HepG2 (cell line): ENCODE data around the gene HOMEZ. TPM values are rescaled to one million over a fixed set of nuclear protein-coding genes. Genes with fewer than 3 reads are reported as not detected.

Experiments used
- CENPX ChIP-seq: sonication (generic); formaldehyde crosslinking; IDR thresholded peaks from 2 replicates; pipeline ENCODE4 v1.9.0; 2021; ENCODE audit warnings: mild to moderate bottlenecking, missing genetic modification reagents, moderate library complexity
- DBP ChIP-seq: sonication (generic); formaldehyde crosslinking; IDR thresholded peaks from 2 replicates; pipeline ENCODE4 v1.4.0; 2020; ENCODE audit warnings: missing genetic modification reagents; ENCODE audit errors: not compliant biosample characterization
- ESRRA ChIP-seq: sonication (generic); formaldehyde crosslinking; IDR thresholded peaks from 2 replicates; pipeline ENCODE4 v1.5.1; 2020; ENCODE audit warnings: mild to moderate bottlenecking, low read depth, missing genetic modification reagents
- IKZF4 ChIP-seq: sonication (generic); formaldehyde crosslinking; IDR thresholded peaks from 2 replicates; pipeline ENCODE4 v1.5.1; 2020; ENCODE audit warnings: borderline replicate concordance, mild to moderate bottlenecking, low read depth, missing genetic modification reagents; ENCODE audit errors: not compliant biosample characterization
- MTA1 ChIP-seq: sonication (generic); formaldehyde crosslinking; IDR thresholded peaks from 2 replicates; pipeline ENCODE4 v1.4.0; 2020; ENCODE audit warnings: missing genetic modification reagents, mild to moderate bottlenecking, borderline replicate concordance
- MYC ChIP-seq: sonication (generic); formaldehyde crosslinking; IDR thresholded peaks from 2 replicates; pipeline ENCODE4 v1.9.0; 2021; ENCODE audit warnings: missing genetic modification reagents, borderline replicate concordance
- NFE2L1 ChIP-seq: sonication (generic); formaldehyde crosslinking; IDR thresholded peaks from 2 replicates; pipeline ENCODE4 v1.4.0; 2020; ENCODE audit warnings: missing genetic modification reagents, mild to moderate bottlenecking, borderline replicate concordance
- PLSCR1 ChIP-seq: sonication (generic); formaldehyde crosslinking; IDR thresholded peaks from 2 replicates; pipeline ENCODE4 v1.5.0; 2020; ENCODE audit warnings: missing genetic modification reagents, mild to moderate bottlenecking, borderline replicate concordance
- ZNF136 ChIP-seq: sonication (generic); formaldehyde crosslinking; IDR thresholded peaks from 2 replicates; pipeline ENCODE4 v1.8.1; 2022; ENCODE audit warnings: low read depth, mild to moderate bottlenecking, moderate library complexity, missing genetic modification reagents
- ZNF17 ChIP-seq: sonication (generic); formaldehyde crosslinking; IDR thresholded peaks from 2 replicates; pipeline ENCODE4 v1.5.0; 2020; ENCODE audit warnings: mild to moderate bottlenecking, missing genetic modification reagents
- ZNF451 ChIP-seq: sonication (generic); formaldehyde crosslinking; IDR thresholded peaks from 2 replicates; pipeline ENCODE4 v1.5.0; 2020; ENCODE audit warnings: mild to moderate bottlenecking, missing genetic modification reagents
- ZNF563 ChIP-seq: sonication (generic); formaldehyde crosslinking; IDR thresholded peaks from 2 replicates; pipeline ENCODE4 v1.8.0; 2022; ENCODE audit warnings: mild to moderate bottlenecking, moderate library complexity, missing genetic modification reagents
- ZNF850 ChIP-seq: sonication (generic); formaldehyde crosslinking; conservative IDR thresholded peaks from 2 replicates; pipeline ENCODE4 v1.9.0; 2021; ENCODE audit warnings: mild to moderate bottlenecking, missing genetic modification reagents
- ZSCAN12 ChIP-seq: sonication (generic); formaldehyde crosslinking; IDR thresholded peaks from 2 replicates; pipeline ENCODE4 v1.9.0; 2021; ENCODE audit warnings: mild to moderate bottlenecking, missing genetic modification reagents
- polyA plus RNA-seq, 8 experiments: library from polyadenylated mRNA; depleted of rRNA in 3 of 8; stranded (reverse) in 7 of 8; unstranded in 1 of 8; fragments of >200 nt; fragmentation: Illumina TruSeq in 4 of 8; extraction: Trizol in 4 of 8; gene quantifications; 2 replicates each; pipeline versions ENCODE4 v1.2.1 to v1.2.3, GENCODE V29; 2011 to 2016; ENCODE audit warnings: low read depth in 4 of 8, missing spikeins in 1 of 8, mixed read lengths in 1 of 8; ENCODE audit not compliant: insufficient read depth in 1 of 8
- total RNA-seq, 5 experiments: library from RNA; depleted of rRNA; stranded (reverse); fragments of >200 nt; fragmentation: Illumina TruSeq; extraction: Trizol; gene quantifications; 2 replicates each; pipeline ENCODE4 v1.2.3, GENCODE V29; 2016; ENCODE audit warnings: low read depth in 1 of 5
- TF ChIP-seq, protein P1 (sequence below): sonication (generic); formaldehyde crosslinking; IDR thresholded peaks from 2 replicates; pipeline ENCODE4; 2020; ENCODE audit warnings: missing genetic modification reagents, mild to moderate bottlenecking, borderline replicate concordance
- TF ChIP-seq, protein P2 (sequence below): sonication (generic); formaldehyde crosslinking; IDR thresholded peaks from 2 replicates; pipeline ENCODE4 v1.5.1; 2020; ENCODE audit warnings: mild to moderate bottlenecking, missing genetic modification reagents, borderline replicate concordance
- TF ChIP-seq, protein P3 (sequence below): sonication (generic); formaldehyde crosslinking; conservative IDR thresholded peaks from 2 replicates; pipeline ENCODE4 v1.4.0; 2020; ENCODE audit warnings: missing genetic modification reagents
- TF ChIP-seq, protein P4 (sequence below): IDR thresholded peaks from 2 replicates; pipeline ENCODE4 v1.6.1; 2016; ENCODE audit warnings: missing compliant biosample characterization, missing genetic modification reagents, borderline replicate concordance
- TF ChIP-seq, protein P5 (sequence below): sonication (generic); formaldehyde crosslinking; IDR thresholded peaks from 2 replicates; pipeline ENCODE4 v1.5.1; 2020; ENCODE audit warnings: mild to moderate bottlenecking, moderate library complexity, missing genetic modification reagents

The HOMEZ gene
- total and polyA plus RNA-seq, 2 of the 13 experiments (the other 11 are each of a cell fraction or from before 2014, with no cell fraction given) = 14.5 to 31.8 TPM

- TF ChIP-seq PLSCR1 (CRISPR knock-in tag) = no peak
- peak; percentile 98 for TF ChIP-seq MYC (CRISPR knock-in tag)
- peak; percentile 98 for TF ChIP-seq IKZF4 (CRISPR knock-in tag)
- no peak; the same call in 1 of the 2 replicates for TF ChIP-seq ZNF451 (CRISPR knock-in tag)
- peak; percentile 98; the same call in 1 of the 2 replicates for TF ChIP-seq ZNF136 (CRISPR knock-in tag)
- TF ChIP-seq, protein P1, sequence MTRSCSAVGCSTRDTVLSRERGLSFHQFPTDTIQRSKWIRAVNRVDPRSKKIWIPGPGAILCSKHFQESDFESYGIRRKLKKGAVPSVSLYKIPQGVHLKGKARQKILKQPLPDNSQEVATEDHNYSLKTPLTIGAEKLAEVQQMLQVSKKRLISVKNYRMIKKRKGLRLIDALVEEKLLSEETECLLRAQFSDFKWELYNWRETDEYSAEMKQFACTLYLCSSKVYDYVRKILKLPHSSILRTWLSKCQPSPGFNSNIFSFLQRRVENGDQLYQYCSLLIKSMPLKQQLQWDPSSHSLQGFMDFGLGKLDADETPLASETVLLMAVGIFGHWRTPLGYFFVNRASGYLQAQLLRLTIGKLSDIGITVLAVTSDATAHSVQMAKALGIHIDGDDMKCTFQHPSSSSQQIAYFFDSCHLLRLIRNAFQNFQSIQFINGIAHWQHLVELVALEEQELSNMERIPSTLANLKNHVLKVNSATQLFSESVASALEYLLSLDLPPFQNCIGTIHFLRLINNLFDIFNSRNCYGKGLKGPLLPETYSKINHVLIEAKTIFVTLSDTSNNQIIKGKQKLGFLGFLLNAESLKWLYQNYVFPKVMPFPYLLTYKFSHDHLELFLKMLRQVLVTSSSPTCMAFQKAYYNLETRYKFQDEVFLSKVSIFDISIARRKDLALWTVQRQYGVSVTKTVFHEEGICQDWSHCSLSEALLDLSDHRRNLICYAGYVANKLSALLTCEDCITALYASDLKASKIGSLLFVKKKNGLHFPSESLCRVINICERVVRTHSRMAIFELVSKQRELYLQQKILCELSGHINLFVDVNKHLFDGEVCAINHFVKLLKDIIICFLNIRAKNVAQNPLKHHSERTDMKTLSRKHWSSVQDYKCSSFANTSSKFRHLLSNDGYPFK (CRISPR knock-in tag) = no peak; the same call in none of the 2 replicates
- no peak for TF ChIP-seq ZNF17 (CRISPR knock-in tag)
- peak; percentile 76; the same call in 1 of the 2 replicates for TF ChIP-seq NFE2L1
- peak; percentile 99 for TF ChIP-seq ZNF563
- TF ChIP-seq ZSCAN12 (CRISPR knock-in tag) = peak; percentile 98
- TF ChIP-seq ESRRA (CRISPR knock-in tag) = peak; percentile 65; the same call in 1 of the 2 replicates
- TF ChIP-seq MTA1 (CRISPR knock-in tag) = peak; percentile 83; the same call in 1 of the 2 replicates
- TF ChIP-seq, protein P2, sequence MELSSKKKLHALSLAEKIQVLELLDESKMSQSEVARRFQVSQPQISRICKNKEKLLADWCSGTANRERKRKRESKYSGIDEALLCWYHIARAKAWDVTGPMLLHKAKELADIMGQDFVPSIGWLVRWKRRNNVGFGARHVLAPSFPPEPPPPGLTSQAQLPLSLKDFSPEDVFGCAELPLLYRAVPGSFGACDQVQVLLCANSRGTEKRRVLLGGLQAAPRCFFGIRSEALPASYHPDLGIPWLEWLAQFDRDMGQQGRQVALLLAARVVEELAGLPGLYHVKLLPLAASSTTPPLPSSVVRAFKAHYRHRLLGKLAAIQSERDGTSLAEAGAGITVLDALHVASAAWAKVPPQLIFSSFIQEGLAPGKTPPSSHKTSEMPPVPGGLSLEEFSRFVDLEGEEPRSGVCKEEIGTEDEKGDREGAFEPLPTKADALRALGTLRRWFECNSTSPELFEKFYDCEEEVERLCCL (CRISPR knock-in tag) = peak; percentile 99
- TF ChIP-seq, protein P3, sequence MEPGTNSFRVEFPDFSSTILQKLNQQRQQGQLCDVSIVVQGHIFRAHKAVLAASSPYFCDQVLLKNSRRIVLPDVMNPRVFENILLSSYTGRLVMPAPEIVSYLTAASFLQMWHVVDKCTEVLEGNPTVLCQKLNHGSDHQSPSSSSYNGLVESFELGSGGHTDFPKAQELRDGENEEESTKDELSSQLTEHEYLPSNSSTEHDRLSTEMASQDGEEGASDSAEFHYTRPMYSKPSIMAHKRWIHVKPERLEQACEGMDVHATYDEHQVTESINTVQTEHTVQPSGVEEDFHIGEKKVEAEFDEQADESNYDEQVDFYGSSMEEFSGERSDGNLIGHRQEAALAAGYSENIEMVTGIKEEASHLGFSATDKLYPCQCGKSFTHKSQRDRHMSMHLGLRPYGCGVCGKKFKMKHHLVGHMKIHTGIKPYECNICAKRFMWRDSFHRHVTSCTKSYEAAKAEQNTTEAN (CRISPR knock-in tag) = peak; percentile 86
- no peak for TF ChIP-seq ZNF850 (CRISPR knock-in tag)
- TF ChIP-seq DBP = peak; percentile 91
- TF ChIP-seq, protein P4, sequence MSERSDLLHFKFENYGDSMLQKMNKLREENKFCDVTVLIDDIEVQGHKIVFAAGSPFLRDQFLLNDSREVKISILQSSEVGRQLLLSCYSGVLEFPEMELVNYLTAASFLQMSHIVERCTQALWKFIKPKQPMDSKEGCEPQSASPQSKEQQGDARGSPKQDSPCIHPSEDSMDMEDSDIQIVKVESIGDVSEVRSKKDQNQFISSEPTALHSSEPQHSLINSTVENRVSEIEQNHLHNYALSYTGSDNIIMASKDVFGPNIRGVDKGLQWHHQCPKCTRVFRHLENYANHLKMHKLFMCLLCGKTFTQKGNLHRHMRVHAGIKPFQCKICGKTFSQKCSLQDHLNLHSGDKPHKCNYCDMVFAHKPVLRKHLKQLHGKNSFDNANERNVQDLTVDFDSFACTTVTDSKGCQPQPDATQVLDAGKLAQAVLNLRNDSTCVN (CRISPR knock-in tag) = peak; percentile 74
- no peak for TF ChIP-seq CENPX
- TF ChIP-seq, protein P5, sequence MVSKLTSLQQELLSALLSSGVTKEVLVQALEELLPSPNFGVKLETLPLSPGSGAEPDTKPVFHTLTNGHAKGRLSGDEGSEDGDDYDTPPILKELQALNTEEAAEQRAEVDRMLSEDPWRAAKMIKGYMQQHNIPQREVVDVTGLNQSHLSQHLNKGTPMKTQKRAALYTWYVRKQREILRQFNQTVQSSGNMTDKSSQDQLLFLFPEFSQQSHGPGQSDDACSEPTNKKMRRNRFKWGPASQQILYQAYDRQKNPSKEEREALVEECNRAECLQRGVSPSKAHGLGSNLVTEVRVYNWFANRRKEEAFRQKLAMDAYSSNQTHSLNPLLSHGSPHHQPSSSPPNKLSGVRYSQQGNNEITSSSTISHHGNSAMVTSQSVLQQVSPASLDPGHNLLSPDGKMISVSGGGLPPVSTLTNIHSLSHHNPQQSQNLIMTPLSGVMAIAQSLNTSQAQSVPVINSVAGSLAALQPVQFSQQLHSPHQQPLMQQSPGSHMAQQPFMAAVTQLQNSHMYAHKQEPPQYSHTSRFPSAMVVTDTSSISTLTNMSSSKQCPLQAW (CRISPR knock-in tag) = no peak
Observed at GRCh38 chr14:23301969-23302289, 16.0 kb upstream of the HOMEZ start (continued).
